Neural cell (in vitro differentiated cells): ENCODE results near the gene ZNF346. TPM values are rescaled to one million over a fixed set of nuclear protein-coding genes. Genes with fewer than 3 reads are reported as not detected.
A peak's percentile ranks its signal among the peaks of the same experiment; 100 is the strongest.

Experiments used
- H2AFZ ChIP-seq: fragments of 200-600, 300-800 bp; sonication (generic), shearing (Covaris generic); 2 replicates; pipeline ENCODE4 v1.6.0; 2014; ENCODE audit warnings: low read depth, mild to moderate bottlenecking, antibody characterized with exemption, low read length, moderate library complexity
- H3F3A ChIP-seq: fragments of 200-600 bp; shearing (Covaris generic); 2 replicates; pipeline ENCODE4 v1.6.1; 2016; ENCODE audit warnings: mild to moderate bottlenecking, moderate library complexity, mixed read lengths, antibody characterized with exemption, low read length; ENCODE audit not compliant: insufficient read depth, poor library complexity, severe bottlenecking
- H3K27ac ChIP-seq: fragments of 200-600, 300-800 bp; sonication (generic), shearing (Covaris generic); 2 replicates; pipeline ENCODE4 v1.5.1; 2014; ENCODE audit warnings: mild to moderate bottlenecking, low read length, moderate library complexity
- H3K27me3 ChIP-seq: fragments of 300-800, 200-600 bp; sonication (generic), shearing (Covaris generic); 2 replicates; pipeline ENCODE4 v1.6.0; 2014; ENCODE audit warnings: mild to moderate bottlenecking, low read depth, low read length, moderate library complexity; ENCODE audit not compliant: insufficient read depth
- H3K36me3 ChIP-seq: fragments of 300-800, 200-600 bp; sonication (generic), shearing (Covaris generic); 2 replicates; pipeline ENCODE4 v1.5.1; 2014; ENCODE audit warnings: mild to moderate bottlenecking, antibody characterized with exemption, low read length, moderate library complexity; ENCODE audit not compliant: insufficient read depth
- H3K4me2 ChIP-seq: fragments of 300-800, 200-600 bp; sonication (generic), shearing (Covaris generic); 2 replicates; pipeline ENCODE4 v1.6.0; 2014; ENCODE audit warnings: mild to moderate bottlenecking, low read length
- H3K4me3 ChIP-seq: fragments of 300-800, 200-600 bp; sonication (generic), shearing (Covaris generic); 2 replicates; pipeline ENCODE4 v1.5.1; 2014; ENCODE audit warnings: mild to moderate bottlenecking, low read length, moderate library complexity
- H3K79me2 ChIP-seq: fragments of 200-600 bp; shearing (Covaris generic); replicated peaks from 2 replicates; pipeline ENCODE4 v1.6.0; 2014; ENCODE audit warnings: mild to moderate bottlenecking, low read length, moderate library complexity; ENCODE audit not compliant: insufficient read depth
- H3K9ac ChIP-seq: fragments of 300-800, 200-600 bp; sonication (generic), shearing (Covaris generic); 2 replicates; pipeline ENCODE4 v1.6.1; 2016; ENCODE audit warnings: mild to moderate bottlenecking, low read length, mixed read lengths
- H3K9me2 ChIP-seq: fragments of 200-600 bp; shearing (Covaris generic); 2 replicates; pipeline ENCODE4 v1.6.1; 2016; ENCODE audit warnings: mild to moderate bottlenecking, low read length, mixed read lengths; ENCODE audit not compliant: insufficient read depth
- H3K9me3 ChIP-seq: fragments of 200-600, 300-800 bp; sonication (generic), shearing (Covaris generic); 2 replicates; pipeline ENCODE4 v1.6.1; 2016; ENCODE audit warnings: mild to moderate bottlenecking, mixed run types, low read length, moderate library complexity, mixed read lengths
- H4K20me1 ChIP-seq: fragments of 200-600 bp; shearing (Covaris generic); 2 replicates; pipeline ENCODE4 v1.6.1; 2016; ENCODE audit warnings: mild to moderate bottlenecking, mixed run types; ENCODE audit not compliant: insufficient read depth
- EP300 ChIP-seq: fragments of 450-650 bp; conservative IDR thresholded peaks from 2 replicates; pipeline ENCODE4 v1.6.1; 2014; ENCODE audit warnings: antibody characterized with exemption, mild to moderate bottlenecking, moderate library complexity; ENCODE audit not compliant: poor library complexity, severe bottlenecking
- EZH2 ChIP-seq: fragments of 200-600, 300-800 bp; shearing (Covaris generic), sonication (generic); IDR thresholded peaks from 2 replicates; pipeline ENCODE4 v1.6.1; 2014; ENCODE audit warnings: antibody characterized with exemption, low read length, borderline replicate concordance, mild to moderate bottlenecking; ENCODE audit not compliant: insufficient read depth, poor library complexity, severe bottlenecking
- MXI1 ChIP-seq: fragments of 450-650 bp; conservative IDR thresholded peaks from 2 replicates; pipeline ENCODE4 v1.6.1; 2014; ENCODE audit warnings: antibody characterized with exemption, mild to moderate bottlenecking; ENCODE audit not compliant: poor library complexity, severe bottlenecking
- POLR2AphosphoS5 ChIP-seq: IDR thresholded peaks from 2 replicates; pipeline ENCODE4 v1.6.1; 2012
- RAD21 ChIP-seq: fragments of 450-650 bp; conservative IDR thresholded peaks from 2 replicates; pipeline ENCODE4 v1.6.1; 2014; ENCODE audit warnings: antibody characterized with exemption, mild to moderate bottlenecking, moderate library complexity
- SMC3 ChIP-seq: fragments of 450-650 bp; conservative IDR thresholded peaks from 2 replicates; pipeline ENCODE4 v1.6.1; 2014; ENCODE audit warnings: antibody characterized with exemption, mild to moderate bottlenecking, moderate library complexity; ENCODE audit not compliant: poor library complexity
- TAF1 ChIP-seq: IDR thresholded peaks from 2 replicates; pipeline ENCODE4 v1.6.1; 2012; ENCODE audit warnings: low read depth
- polyA plus RNA-seq: library from polyadenylated mRNA; depleted of rRNA; stranded (reverse); fragments of >200 nt; gene quantifications from 2 replicates; pipeline ENCODE4 v1.2.3, GENCODE V29; 2014
- TF ChIP-seq, protein P1 (sequence below): fragments of 450-650 bp; IDR thresholded peaks from 2 replicates; pipeline ENCODE4 v1.5.1; 2014; ENCODE audit warnings: antibody characterized with exemption, mild to moderate bottlenecking, moderate library complexity; ENCODE audit not compliant: poor library complexity, severe bottlenecking
- TF ChIP-seq, protein P2 (sequence below): IDR thresholded peaks from 2 replicates; pipeline ENCODE4 v1.6.1; 2012; ENCODE audit warnings: borderline replicate concordance

Gene ZNF346
- polyA plus RNA-seq, 1 donor from 2014 or later, result 40.1 TPM

DNA sequence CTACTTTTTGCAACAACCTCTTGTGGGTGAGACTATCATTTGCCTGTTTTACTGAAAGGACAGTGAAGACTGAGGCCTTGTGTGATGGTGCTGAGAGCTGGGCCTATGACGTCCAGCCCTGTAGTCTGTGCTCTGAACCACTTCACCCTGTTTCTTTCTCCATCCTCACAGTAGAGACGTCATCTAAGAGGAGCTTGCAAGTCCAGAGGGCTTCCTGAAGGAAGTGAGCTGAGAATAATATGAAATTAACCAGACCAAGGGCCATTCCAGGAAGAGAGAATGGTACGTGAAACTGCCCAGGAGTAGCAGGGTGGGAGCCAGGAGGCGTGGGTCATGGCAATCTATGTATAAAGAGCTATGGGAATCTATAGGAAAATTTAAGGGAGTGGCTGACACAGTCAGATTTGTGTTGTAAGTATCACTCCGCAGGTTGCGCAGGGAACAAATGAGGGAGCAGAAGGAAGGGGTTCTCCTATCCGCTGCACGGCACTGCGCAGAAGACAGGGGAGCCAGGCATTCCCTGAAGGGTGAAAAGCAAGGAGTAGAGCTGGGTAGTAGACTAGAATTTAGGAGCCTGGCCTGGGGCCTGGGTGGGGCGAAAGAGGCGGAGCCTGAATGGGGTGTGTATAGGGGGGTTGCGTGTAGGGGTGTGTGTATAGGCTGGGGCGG lies 63.6 kb downstream of the ZNF346 start:
- no peak overlapping the region for H3K9ac ChIP-seq
- TF ChIP-seq EP300, result no peak
- TF ChIP-seq, protein P1, sequence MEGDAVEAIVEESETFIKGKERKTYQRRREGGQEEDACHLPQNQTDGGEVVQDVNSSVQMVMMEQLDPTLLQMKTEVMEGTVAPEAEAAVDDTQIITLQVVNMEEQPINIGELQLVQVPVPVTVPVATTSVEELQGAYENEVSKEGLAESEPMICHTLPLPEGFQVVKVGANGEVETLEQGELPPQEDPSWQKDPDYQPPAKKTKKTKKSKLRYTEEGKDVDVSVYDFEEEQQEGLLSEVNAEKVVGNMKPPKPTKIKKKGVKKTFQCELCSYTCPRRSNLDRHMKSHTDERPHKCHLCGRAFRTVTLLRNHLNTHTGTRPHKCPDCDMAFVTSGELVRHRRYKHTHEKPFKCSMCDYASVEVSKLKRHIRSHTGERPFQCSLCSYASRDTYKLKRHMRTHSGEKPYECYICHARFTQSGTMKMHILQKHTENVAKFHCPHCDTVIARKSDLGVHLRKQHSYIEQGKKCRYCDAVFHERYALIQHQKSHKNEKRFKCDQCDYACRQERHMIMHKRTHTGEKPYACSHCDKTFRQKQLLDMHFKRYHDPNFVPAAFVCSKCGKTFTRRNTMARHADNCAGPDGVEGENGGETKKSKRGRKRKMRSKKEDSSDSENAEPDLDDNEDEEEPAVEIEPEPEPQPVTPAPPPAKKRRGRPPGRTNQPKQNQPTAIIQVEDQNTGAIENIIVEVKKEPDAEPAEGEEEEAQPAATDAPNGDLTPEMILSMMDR, result no peak
- TF ChIP-seq, protein P2, sequence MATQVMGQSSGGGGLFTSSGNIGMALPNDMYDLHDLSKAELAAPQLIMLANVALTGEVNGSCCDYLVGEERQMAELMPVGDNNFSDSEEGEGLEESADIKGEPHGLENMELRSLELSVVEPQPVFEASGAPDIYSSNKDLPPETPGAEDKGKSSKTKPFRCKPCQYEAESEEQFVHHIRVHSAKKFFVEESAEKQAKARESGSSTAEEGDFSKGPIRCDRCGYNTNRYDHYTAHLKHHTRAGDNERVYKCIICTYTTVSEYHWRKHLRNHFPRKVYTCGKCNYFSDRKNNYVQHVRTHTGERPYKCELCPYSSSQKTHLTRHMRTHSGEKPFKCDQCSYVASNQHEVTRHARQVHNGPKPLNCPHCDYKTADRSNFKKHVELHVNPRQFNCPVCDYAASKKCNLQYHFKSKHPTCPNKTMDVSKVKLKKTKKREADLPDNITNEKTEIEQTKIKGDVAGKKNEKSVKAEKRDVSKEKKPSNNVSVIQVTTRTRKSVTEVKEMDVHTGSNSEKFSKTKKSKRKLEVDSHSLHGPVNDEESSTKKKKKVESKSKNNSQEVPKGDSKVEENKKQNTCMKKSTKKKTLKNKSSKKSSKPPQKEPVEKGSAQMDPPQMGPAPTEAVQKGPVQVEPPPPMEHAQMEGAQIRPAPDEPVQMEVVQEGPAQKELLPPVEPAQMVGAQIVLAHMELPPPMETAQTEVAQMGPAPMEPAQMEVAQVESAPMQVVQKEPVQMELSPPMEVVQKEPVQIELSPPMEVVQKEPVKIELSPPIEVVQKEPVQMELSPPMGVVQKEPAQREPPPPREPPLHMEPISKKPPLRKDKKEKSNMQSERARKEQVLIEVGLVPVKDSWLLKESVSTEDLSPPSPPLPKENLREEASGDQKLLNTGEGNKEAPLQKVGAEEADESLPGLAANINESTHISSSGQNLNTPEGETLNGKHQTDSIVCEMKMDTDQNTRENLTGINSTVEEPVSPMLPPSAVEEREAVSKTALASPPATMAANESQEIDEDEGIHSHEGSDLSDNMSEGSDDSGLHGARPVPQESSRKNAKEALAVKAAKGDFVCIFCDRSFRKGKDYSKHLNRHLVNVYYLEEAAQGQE, result no peak
- TF ChIP-seq TAF1, result no peak
- no peak for TF ChIP-seq MXI1
- TF ChIP-seq SMC3, result no peak
- TF ChIP-seq RAD21, result no peak
- TF ChIP-seq POLR2AphosphoS5, result no peak
- TF ChIP-seq EZH2, result no peak
- H3K36me3 ChIP-seq, result no peaks in the 10 kb centered on the region
- H3K79me2 ChIP-seq, result no peaks in the 10 kb centered on the region
- H3K4me3 ChIP-seq, result no peak overlapping the region
- no peak overlapping the region for H3K4me2 ChIP-seq
- H4K20me1 ChIP-seq, result no peaks in the 10 kb centered on the region
- H3F3A ChIP-seq, result no peaks in the 10 kb centered on the region
- H2AFZ ChIP-seq, result no peak overlapping the region
- H3K27me3 ChIP-seq, result peaks cover 8% of the 10 kb centered on the region
- H3K9me3 ChIP-seq, result no peaks in the 10 kb centered on the region
- no peak overlapping the region for H3K27ac ChIP-seq
- H3K9me2 ChIP-seq, result no peaks in the 10 kb centered on the region

DNA sequence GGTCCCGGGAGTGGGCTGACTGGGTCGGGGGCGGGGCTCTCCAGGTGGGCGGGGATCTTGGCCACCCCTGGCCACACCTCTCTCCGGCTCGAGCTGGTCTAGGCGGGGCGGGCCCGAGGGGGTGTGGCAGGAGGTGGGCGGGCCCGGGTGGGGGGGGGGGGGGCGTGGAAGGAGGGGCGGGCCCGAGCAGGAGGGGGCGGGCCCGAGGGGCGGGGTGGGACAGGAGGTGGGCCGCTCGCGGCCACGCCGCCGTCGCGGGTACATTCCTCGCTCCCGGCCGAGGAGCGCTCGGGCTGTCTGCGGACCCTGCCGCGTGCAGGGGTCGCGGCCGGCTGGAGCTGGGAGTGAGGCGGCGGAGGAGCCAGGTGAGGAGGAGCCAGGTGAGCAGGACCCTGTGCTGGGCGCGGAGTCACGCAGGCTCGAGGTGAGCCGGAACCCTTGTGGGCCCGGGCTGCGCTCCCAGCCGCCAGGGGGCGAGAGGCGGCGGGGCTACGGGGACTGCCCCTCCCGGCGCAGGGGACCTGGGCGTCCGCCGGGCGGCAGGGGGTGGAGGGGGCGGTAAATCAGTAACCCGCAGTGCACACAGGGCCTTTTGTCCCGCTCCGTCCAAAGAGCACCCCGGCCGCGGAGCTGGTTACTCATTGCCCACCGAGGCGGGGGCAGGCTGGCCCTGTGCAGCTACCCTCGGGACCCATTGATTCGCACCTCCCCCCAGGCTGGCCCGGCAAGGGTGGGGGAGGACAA lies 64.3 kb downstream of the ZNF346 start, which contains the start of gene FGFR4:
Gene FGFR4, plus strand, starts transcription at position 262 of the 744 bp plus-strand sequence. CDS start 2,688 bp downstream, outside the sequence.
- Histone ChIP-seq H2AFZ (no peak within 1 kb of the TSS), H3F3A (no peaks in the 10 kb centered on the region), H3K4me2 (no peak within 1 kb of the TSS), H3K9me3 (no peaks in the 10 kb centered on the region), H3K9ac (no peak within 1 kb of the TSS), H3K4me3 (peak within 1 kb of the TSS; percentile 31), H3K36me3 (no peaks in the 10 kb centered on the region), H3K79me2 (no peaks in the 10 kb centered on the region), H3K27ac (no peak within 1 kb of the TSS), H3K27me3 (peaks cover 8% of the 10 kb centered on the region), H4K20me1 (no peaks in the 10 kb centered on the region), H3K9me2 (no peaks in the 10 kb centered on the region)
- no peak for TF ChIP-seq EP300
